Measurements from ENCODE around the gene ABHD16B.

- TF ChIP-seq ESRRG (CRISPR knock-in tag; IDR thresholded peaks at IDR 0.05) (no peak), ARNTL (CRISPR knock-in tag; IDR thresholded peaks at IDR 0.05; ENCODE audit: borderline replicate concordance, low read depth) (no peak), BACH2 (CRISPR knock-in tag; IDR thresholded peaks at IDR 0.05; ENCODE audit: borderline replicate concordance) (no peak), TCF4 (CRISPR knock-in tag; IDR thresholded peaks at IDR 0.05; ENCODE audit: borderline replicate concordance) (no peak), RARB (CRISPR knock-in tag; IDR thresholded peaks at IDR 0.05) (no peak), ZC3H10 (CRISPR knock-in tag; IDR thresholded peaks at IDR 0.05) (no peak), CSRNP3 (CRISPR knock-in tag; IDR thresholded peaks at IDR 0.05) (no peak), ZNF565 (CRISPR knock-in tag; conservative IDR thresholded peaks at IDR 0.05; ENCODE audit: low read depth) (no peak), ZNF8 (CRISPR knock-in tag; IDR thresholded peaks at IDR 0.05) (no peak)
These were observed 1.9 kb downstream of the ABHD16B start for GRCh38 chr20:63863021-63863797.

Measured in SK-N-SH treated with all-trans-retinoic acid at 6 μM for 48 hours (cell line).